ENCODE data around the gene ZNF207. TPM values are rescaled to one million over a fixed set of nuclear protein-coding genes. Genes with fewer than 3 reads are reported as not detected.
"Not testable (repeated sequence)": the region's sequence is repeated elsewhere in the genome, so short reads cannot be mapped to it uniquely, and the experiment has no call there.

The ZNF207 gene
- total RNA-seq, 2 experiments from 2014 or later: 249 to 278 TPM

DNA sequence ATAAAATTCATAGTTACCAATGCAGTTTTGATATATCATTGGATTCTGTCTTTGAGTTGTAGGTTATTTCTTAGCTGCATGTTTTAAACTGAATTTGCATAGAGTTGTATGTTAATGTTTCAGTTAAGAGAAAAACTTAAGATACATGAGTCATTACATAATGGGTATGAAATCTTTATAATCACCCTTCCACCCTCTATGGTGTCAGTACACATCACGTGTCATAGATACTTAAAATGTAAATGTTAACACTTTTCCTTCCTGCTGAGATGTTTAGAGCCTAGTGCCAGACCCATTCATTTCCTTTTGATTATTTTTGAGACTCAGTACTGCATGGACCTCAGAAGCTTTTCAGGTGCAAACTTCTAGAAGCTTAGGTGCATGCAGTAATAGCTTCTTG is 20.5 kb downstream of the ZNF207 start:
- DNase-seq: no peak
- H3K27ac Mint-ChIP-seq: no peak overlapping the region
- POLR2A ChIA-PET: no interaction called here

DNA sequence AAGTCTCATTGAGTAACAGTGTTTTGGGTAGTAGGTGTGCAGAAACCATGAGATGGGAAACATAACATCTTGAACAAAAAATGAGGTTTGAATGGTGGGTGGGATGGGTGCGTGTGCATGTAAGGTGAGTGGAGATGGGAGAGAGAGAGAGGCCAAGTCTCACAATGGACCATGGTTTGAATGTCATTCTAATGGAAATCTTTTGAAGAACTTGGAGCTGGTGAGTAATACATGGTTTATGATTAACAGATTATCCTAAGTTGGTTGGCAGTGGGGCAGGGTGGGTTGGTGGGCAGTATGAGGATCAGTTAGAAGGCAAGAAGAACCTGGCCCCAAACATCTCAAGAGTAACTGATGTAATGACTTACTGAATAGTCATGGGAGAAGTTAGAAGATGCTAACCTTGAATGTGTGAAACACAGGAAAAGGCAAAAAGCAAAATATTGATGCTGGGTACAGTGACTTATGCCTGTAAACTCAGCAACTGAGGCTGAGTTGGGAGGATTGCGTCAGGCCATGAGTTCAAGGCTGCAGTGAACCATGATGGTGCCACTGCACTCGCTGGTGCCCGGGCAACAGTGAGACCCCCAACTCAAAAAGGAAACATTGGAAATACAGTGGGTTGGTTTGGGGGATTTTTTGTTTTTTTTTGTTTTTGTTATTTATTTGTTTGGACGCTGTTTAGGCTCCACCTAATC is 32.7 kb downstream of the ZNF207 start:
- no peaks in the 10 kb centered on the region for H3K9me3 Mint-ChIP-seq
- peaks cover 40% of the 10 kb centered on the region for H3K36me3 Mint-ChIP-seq (ENCODE audit: low read depth)
- DNase-seq: no peak
- peaks cover 6% of the 10 kb centered on the region for H3K4me1 Mint-ChIP-seq
- ChIA-PET POLR2A (no interaction called here), CTCF (no interaction called here)
- H3K27ac Mint-ChIP-seq: no peak overlapping the region
- no peak overlapping the region for H3K4me3 Mint-ChIP-seq
- no peaks in the 10 kb centered on the region for H3K27me3 Mint-ChIP-seq

More for the DNA sequence above, 20.5 kb downstream of the ZNF207 start:
- no peaks in the 10 kb centered on the region for H3K27me3 Mint-ChIP-seq
- peaks cover 67% of the 10 kb centered on the region for H3K36me3 Mint-ChIP-seq (ENCODE audit: low read depth)
- CTCF ChIA-PET: no interaction called here
- no peak overlapping the region for H3K4me3 Mint-ChIP-seq
- H3K4me1 Mint-ChIP-seq: peaks cover 33% of the 10 kb centered on the region
- H3K9me3 Mint-ChIP-seq: no peaks in the 10 kb centered on the region

DNA sequence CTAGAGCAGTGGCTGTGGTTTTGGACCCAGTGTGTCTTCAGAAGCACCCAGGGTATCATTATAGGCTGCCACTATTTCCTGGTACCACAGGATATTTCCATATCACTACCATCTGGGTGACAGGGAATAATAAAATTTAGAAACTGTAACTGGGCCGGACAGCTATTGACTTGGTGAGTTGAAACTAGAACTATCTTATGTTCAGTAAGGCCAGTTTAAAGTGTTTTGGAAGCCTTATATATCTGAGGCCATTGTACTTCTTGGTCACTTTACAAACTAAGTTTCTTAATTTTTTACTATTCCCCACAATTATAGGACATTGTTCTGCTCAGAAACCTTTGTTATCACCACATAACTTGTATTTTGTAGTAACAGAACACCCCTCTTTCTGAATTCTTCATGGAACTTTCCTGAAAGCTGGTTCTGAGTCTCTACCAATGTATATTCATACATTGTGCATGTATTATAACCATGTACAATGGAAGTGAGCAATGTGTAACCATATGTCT is 34.0 kb downstream of the ZNF207 start:
- no peak for DNase-seq
- Mint-ChIP-seq H3K27ac (no peak overlapping the region), H3K9me3 (no peaks in the 10 kb centered on the region), H3K36me3 (ENCODE audit: low read depth) (peaks cover 31% of the 10 kb centered on the region), H3K4me3 (no peak overlapping the region), H3K4me1 (peaks cover 6% of the 10 kb centered on the region), H3K27me3 (no peaks in the 10 kb centered on the region)
- POLR2A ChIA-PET: no interaction called here
- CTCF ChIA-PET: interaction anchor here (0.6 to 0.7 kb wide), 2 partner anchors 56 to 61 kb away, joined by 4 to 5 read pairs; no protein-coding TSS in a partner anchor

DNA sequence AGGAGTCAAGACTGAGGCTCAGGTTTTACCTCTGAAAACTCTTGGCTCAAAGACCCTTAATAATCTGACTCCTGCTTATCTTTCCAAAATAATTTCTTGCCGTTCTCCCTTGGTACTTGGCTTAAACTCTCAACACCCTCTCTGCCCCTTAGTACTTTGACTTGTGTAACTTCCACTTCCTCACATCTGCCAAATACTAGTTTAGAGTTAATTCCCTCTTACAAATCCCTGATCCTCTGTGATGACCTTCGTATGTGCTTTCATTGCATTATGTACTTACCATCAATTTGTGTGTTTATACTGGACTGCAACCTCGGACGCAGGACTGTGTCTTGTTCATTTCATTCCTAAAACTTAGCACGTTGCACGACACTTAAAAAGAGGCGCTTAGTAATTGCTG is 35.2 kb downstream of the ZNF207 start:
- DNase-seq: no peak
- ChIA-PET CTCF (no interaction called here), POLR2A (no interaction called here)
- no peaks in the 10 kb centered on the region for H3K9me3 Mint-ChIP-seq
- H3K4me3 Mint-ChIP-seq: no peak overlapping the region
- H3K4me1 Mint-ChIP-seq: peaks cover 4% of the 10 kb centered on the region
- H3K27ac Mint-ChIP-seq: no peak overlapping the region
- no peaks in the 10 kb centered on the region for H3K27me3 Mint-ChIP-seq
- H3K36me3 Mint-ChIP-seq (ENCODE audit: low read depth): peaks cover 30% of the 10 kb centered on the region

DNA sequence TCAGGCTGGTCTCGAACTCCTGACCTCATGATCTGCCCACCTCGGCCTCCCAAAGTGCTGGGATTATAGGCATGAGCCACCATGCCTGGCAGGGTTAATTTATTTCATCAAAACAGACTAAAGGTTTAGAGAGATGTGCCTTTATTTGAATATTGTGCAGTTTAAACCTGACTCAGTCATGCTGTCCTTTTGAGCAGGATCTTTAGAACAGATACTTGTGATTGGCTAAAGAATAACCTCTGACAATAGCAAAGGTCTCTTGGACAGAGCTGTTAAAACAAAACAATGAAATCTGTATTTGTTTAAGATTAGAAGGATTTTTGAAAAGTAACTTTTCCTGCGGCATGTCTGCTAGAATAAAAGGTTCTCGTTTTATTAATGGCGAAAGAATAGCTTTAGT is 36.0 kb downstream of the ZNF207 start:
- DNase-seq: no peak
- POLR2A ChIA-PET: interaction anchor here (0.7 kb wide), 1 partner anchor 229 kb away, joined by 3 read pairs; no protein-coding TSS in a partner anchor
- Mint-ChIP-seq H3K27ac (no peak overlapping the region), H3K4me3 (no peak overlapping the region), H3K27me3 (no peaks in the 10 kb centered on the region), H3K4me1 (peaks cover 4% of the 10 kb centered on the region), H3K9me3 (no peaks in the 10 kb centered on the region), H3K36me3 (ENCODE audit: low read depth) (peaks cover 23% of the 10 kb centered on the region)
- CTCF ChIA-PET: interaction anchor here (0.6 kb wide), 1 partner anchor 23 kb away, joined by 3 read pairs; no protein-coding TSS in a partner anchor

DNA sequence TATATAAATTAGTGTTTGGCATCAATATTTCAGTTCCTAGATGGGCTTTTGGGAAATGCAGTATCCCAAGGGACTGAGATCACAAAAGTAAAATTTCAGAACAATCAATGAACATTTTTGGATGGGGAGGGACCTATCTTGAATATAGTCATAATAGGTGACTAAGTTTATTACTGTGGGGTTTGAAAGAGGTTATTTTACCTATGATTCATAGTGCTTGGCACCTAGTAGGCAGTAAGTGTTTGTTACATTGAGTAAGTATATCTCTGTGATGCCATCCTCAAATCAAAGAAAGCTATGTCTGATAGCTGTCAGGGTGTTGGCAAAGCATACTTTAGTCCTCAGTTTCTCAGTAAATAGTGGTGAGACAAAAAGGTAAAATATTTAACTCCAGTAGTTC is 36.9 kb downstream of the ZNF207 start:
- peaks cover 19% of the 10 kb centered on the region for H3K36me3 Mint-ChIP-seq (ENCODE audit: low read depth)
- peaks cover 4% of the 10 kb centered on the region for H3K4me1 Mint-ChIP-seq
- DNase-seq: no peak
- no peak overlapping the region for H3K27ac Mint-ChIP-seq
- CTCF ChIA-PET: no interaction called here
- H3K27me3 Mint-ChIP-seq: no peaks in the 10 kb centered on the region
- H3K9me3 Mint-ChIP-seq: no peaks in the 10 kb centered on the region
- no peak overlapping the region for H3K4me3 Mint-ChIP-seq
- POLR2A ChIA-PET: no interaction called here

DNA sequence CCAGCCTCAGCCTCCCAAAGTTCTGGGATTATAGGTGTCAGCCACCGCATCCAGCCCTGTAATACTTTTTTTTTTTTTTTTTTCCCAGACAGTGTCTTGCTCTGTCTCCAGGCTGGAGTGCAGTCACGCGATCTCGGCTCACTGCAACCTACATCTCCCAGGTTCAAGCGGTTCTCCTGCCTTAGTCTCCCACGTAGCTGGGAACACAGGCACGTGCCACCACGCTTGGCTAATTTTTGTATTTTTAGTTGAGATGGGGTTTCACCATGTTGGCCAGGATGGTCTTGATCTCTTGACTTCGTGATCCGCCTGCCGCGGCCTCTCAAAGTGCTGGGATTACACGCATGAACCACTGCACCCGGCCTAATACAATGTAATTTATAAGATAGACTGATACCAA is 38.2 kb downstream of the ZNF207 start:
- DNase-seq; H3K4me1 Mint-ChIP-seq; H3K36me3 Mint-ChIP-seq (ENCODE audit: low read depth); H3K27me3 Mint-ChIP-seq; H3K9me3 Mint-ChIP-seq; H3K4me3 Mint-ChIP-seq; POLR2A ChIA-PET; H3K27ac Mint-ChIP-seq: not testable (repeated sequence)
- CTCF ChIA-PET: interaction anchor here (0.6 to 1.3 kb wide), 2 partner anchors 10 to 833 kb away, joined by 3 to 4 read pairs; no protein-coding TSS in a partner anchor

DNA sequence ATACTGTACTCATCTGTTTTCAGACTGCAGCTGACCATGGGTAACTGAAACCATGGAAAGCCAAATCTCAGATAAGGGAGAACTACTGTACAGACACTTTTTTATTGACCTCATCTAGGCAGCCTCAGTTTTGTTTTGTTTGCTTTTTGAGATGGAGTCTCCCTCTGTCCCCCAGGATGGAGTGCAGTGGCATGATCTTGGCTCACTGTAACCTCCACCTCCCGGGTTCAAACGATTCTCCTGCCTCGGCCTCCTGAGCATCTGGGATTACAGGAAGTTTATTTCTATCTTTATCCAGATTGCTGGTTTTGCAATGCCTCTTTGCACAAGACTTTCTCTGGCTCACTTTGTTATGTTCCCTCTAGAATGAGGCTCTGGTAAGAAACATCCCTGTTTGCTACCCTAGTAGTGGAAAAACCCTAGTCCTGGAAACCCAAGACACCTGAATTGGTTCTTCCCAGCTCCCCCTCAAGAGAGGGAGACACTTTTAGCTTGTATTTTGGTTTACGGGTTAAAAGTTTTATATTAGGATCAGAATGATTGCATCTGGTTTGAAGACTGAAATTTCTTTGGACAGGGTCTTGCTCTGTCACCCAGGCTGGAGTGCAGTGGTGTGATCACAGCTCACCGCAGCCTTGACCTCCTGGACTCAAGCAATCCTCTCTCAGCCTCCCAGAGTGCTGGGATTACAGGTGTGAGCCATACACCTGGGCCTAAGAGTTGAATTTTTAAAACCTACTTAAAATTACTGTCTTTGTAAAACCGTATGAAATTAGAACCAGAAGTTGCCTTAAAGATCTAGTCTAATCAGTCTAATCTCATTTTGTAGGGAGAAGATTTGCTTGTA is 38.9 kb downstream of the ZNF207 start:
- Mint-ChIP-seq H3K27me3 (no peaks in the 10 kb centered on the region), H3K36me3 (ENCODE audit: low read depth) (peaks cover 10% of the 10 kb centered on the region), H3K27ac (no peak overlapping the region), H3K4me3 (no peak overlapping the region), H3K4me1 (no peaks in the 10 kb centered on the region), H3K9me3 (no peaks in the 10 kb centered on the region)
- no peak for DNase-seq
- POLR2A ChIA-PET: no interaction called here
- CTCF ChIA-PET: interaction anchor here (1.3 kb wide), 1 partner anchor 10 kb away, joined by 4 read pairs; no protein-coding TSS in a partner anchor

DNA sequence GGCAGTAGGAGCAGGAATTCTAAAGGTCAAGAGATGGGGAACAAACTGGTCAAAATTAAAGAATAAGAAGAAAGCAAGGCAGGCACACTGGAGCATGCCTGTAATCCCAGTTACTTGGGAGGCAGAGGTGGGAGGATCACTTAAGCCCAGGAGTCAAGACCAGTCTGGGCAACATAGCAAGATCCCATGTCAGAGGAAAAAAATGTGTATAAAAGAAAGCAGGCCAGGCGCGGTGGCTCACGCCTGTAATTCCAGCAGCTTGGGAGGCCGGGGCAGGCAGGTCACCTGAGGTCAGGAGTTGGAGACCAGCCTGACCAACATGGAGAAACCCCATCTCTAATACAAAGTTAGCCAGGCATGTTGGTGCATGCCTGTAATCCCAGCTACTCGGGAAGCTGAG is 43.9 kb downstream of the ZNF207 start:
- Mint-ChIP-seq H3K36me3 (ENCODE audit: low read depth) (peaks cover 14% of the 10 kb centered on the region), H3K4me3 (no peak overlapping the region), H3K4me1 (peaks cover 7% of the 10 kb centered on the region), H3K27me3 (no peaks in the 10 kb centered on the region), H3K27ac (no peak overlapping the region), H3K9me3 (no peaks in the 10 kb centered on the region)
- no peak for DNase-seq
- ChIA-PET CTCF (no interaction called here), POLR2A (no interaction called here)

DNA sequence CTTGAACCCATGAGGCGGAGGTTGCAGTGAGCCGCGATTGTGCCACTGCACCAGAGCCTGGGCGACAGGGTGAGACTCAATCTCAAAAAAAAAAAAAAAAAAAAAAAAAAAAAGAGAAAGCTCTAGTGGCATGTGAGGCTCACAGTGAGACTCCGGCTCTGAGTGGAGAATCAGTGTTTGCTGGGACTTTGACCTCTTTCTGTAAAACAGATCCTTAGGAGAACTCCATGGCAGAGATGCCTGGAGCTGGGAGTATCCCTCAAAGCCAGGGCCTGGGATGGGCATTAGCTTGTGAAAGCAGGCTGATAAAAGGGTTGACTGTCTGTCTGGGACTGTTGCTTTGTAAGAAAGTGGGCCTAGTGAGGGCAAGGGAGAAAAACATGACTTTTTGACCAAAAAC is 46.4 kb downstream of the ZNF207 start:
- ChIA-PET POLR2A (interaction anchor here (0.6 kb wide), 1 partner anchor 501 kb away, joined by 11 read pairs; no protein-coding TSS in a partner anchor), CTCF (no interaction called here)
- Mint-ChIP-seq H3K9me3 (no peaks in the 10 kb centered on the region), H3K4me1 (peaks cover 8% of the 10 kb centered on the region), H3K27me3 (no peaks in the 10 kb centered on the region), H3K27ac (no peak overlapping the region), H3K4me3 (no peak overlapping the region), H3K36me3 (ENCODE audit: low read depth) (peaks cover 10% of the 10 kb centered on the region)
- DNase-seq: no peak

DNA sequence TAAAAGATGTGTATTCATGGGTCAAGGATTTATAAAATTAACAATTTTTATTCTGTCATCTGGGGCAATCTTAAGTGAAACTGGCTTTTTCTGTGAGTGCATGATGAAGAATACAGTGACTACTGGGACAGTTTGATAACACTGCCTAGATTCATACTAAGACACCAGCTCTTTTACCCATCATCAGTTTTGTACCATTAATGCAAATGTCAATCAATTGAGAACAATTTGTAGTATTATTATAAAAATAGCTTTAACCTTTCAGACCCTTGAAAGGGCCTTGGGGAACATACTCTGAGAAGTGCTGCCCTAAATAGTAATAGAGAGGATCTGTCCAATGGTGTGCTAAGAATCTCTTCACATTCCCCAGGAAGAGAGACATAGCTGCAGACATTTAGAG is 49.0 kb downstream of the ZNF207 start:
- H3K27me3 Mint-ChIP-seq: no peaks in the 10 kb centered on the region
- H3K27ac Mint-ChIP-seq: no peak overlapping the region
- CTCF ChIA-PET: interaction anchor here (1.1 kb wide), 1 partner anchor 11 kb away, joined by 4 read pairs; no protein-coding TSS in a partner anchor
- peaks cover 8% of the 10 kb centered on the region for H3K4me1 Mint-ChIP-seq
- peaks cover 5% of the 10 kb centered on the region for H3K36me3 Mint-ChIP-seq (ENCODE audit: low read depth)
- H3K4me3 Mint-ChIP-seq: no peak overlapping the region
- H3K9me3 Mint-ChIP-seq: no peaks in the 10 kb centered on the region
- POLR2A ChIA-PET: no interaction called here
- no peak for DNase-seq

DNA sequence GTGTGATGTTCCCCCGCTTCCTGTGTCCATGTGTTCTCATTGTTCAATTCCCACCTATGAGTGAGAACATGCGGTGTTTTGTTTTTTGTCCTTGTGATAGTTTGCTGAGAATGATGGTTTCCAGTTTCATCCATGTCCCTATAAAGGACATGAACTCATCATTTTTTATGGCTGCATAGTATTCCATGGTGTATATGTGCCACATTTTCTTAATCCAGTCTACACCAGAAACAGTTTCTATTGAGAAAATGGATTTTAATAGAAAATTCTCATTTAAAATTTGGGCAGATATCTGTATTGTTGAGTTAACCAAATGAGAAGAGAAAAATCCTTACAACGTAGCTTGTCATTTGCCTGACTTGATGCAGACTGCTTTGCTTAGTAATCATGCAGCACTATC is 60.1 kb downstream of the ZNF207 start:
- CTCF ChIA-PET: interaction anchor here (1.4 kb wide), 1 partner anchor 9 kb away, joined by 4 read pairs; no protein-coding TSS in a partner anchor

DNA sequence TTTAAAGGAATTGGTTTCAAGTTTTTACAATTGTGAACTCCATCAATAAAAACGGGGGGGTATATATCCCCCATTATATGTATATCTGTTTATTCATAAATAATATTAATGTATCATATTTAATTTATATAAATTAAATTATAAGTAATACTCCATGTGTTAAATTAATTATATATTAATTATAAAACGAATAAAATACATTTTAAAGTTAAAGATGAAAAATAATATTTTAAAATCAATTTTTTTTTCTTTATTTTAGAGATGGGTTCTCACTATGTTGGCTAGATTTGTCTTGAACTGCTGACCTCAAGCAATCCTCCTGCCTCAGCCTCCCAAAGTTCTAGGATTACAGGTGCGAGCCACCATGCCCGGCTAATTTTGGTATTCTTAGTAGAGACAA is 76.9 kb downstream of the ZNF207 start:
- Mint-ChIP-seq H3K27me3 (no peaks in the 10 kb centered on the region), H3K4me1 (no peaks in the 10 kb centered on the region), H3K27ac (no peak overlapping the region), H3K36me3 (ENCODE audit: low read depth) (peaks cover 10% of the 10 kb centered on the region), H3K9me3 (peaks cover 22% of the 10 kb centered on the region), H3K4me3 (no peak overlapping the region)
- CTCF ChIA-PET: interaction anchor here (0.6 to 0.7 kb wide), 2 partner anchors 13 to 17 kb away, joined by 3 to 5 read pairs; no protein-coding TSS in a partner anchor
- no peak for DNase-seq
- POLR2A ChIA-PET: no interaction called here

More for the DNA sequence above, 60.1 kb downstream of the ZNF207 start:
- H3K36me3 Mint-ChIP-seq (ENCODE audit: low read depth); H3K9me3 Mint-ChIP-seq; H3K4me3 Mint-ChIP-seq; H3K4me1 Mint-ChIP-seq; H3K27ac Mint-ChIP-seq; DNase-seq; H3K27me3 Mint-ChIP-seq; POLR2A ChIA-PET: not testable (repeated sequence)

Data from activated CD4-positive, alpha-beta T cell treated with anti-CD3 and anti-CD28 coated beads, Interleukin-2, amount 10 ng/mL, durations not matched to agents 7 days and 5 days (primary cell).